ENCODE results near the gene FCN1. TPM values are rescaled to one million over a fixed set of nuclear protein-coding genes. Genes with fewer than 3 reads are reported as not detected.
"Not testable (repeated sequence)": the region's sequence is repeated elsewhere in the genome, so short reads cannot be mapped to it uniquely, and the experiment has no call there.

The FCN1 gene
- total RNA-seq, 1 donor from 2014 or later, result not detected

DNA sequence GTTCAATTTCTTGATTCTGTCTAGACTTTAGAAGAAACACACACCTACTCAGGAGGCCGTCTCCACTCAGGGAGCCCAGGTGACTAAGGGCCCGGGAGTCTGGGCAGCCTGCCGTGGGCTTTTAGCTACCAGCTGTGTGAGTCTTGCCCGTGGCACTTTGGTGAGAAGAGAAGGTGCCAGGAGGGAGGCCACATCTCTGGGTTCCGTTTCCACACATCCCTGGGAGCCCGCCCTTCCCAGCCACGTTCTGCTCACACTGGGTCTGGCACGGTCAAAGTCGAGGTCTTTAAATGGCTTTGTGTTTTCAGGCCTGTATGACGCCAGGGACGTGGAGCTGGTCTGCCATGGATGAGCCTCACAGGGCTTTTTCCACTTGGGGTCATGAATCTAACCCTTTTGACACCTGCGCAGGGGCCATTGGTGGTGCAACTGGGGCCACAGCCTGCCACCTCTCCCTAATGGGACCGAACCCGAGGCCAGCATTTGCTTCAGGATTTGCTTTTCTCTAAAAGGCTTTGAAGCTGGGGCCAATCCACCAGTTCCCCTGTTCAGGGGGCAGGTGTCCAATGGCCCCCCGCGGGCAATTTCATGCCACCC, 54.3 kb downstream of the FCN1 start:
- no peak overlapping the region for H3K4me3 Mint-ChIP-seq (ENCODE audit: unreplicated experiment)
- peaks cover 2% of the 10 kb centered on the region for H3K27me3 Mint-ChIP-seq (ENCODE audit: unreplicated experiment)
- peaks cover 1% of the 10 kb centered on the region for H3K36me3 Mint-ChIP-seq (ENCODE audit: unreplicated experiment)
- H3K9me3 Mint-ChIP-seq (ENCODE audit: unreplicated experiment), result peaks cover 13% of the 10 kb centered on the region
- H3K4me1 Mint-ChIP-seq (ENCODE audit: unreplicated experiment), result peaks cover 6% of the 10 kb centered on the region
- TF ChIP-seq, protein P1, sequence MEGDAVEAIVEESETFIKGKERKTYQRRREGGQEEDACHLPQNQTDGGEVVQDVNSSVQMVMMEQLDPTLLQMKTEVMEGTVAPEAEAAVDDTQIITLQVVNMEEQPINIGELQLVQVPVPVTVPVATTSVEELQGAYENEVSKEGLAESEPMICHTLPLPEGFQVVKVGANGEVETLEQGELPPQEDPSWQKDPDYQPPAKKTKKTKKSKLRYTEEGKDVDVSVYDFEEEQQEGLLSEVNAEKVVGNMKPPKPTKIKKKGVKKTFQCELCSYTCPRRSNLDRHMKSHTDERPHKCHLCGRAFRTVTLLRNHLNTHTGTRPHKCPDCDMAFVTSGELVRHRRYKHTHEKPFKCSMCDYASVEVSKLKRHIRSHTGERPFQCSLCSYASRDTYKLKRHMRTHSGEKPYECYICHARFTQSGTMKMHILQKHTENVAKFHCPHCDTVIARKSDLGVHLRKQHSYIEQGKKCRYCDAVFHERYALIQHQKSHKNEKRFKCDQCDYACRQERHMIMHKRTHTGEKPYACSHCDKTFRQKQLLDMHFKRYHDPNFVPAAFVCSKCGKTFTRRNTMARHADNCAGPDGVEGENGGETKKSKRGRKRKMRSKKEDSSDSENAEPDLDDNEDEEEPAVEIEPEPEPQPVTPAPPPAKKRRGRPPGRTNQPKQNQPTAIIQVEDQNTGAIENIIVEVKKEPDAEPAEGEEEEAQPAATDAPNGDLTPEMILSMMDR (IDR thresholded peaks at IDR 0.05), result no peak
- no peak overlapping the region for H3K27ac Mint-ChIP-seq (ENCODE audit: unreplicated experiment)
- peak; percentile 68 for DNase-seq (ENCODE audit: extremely low spot score, unreplicated experiment)

DNA sequence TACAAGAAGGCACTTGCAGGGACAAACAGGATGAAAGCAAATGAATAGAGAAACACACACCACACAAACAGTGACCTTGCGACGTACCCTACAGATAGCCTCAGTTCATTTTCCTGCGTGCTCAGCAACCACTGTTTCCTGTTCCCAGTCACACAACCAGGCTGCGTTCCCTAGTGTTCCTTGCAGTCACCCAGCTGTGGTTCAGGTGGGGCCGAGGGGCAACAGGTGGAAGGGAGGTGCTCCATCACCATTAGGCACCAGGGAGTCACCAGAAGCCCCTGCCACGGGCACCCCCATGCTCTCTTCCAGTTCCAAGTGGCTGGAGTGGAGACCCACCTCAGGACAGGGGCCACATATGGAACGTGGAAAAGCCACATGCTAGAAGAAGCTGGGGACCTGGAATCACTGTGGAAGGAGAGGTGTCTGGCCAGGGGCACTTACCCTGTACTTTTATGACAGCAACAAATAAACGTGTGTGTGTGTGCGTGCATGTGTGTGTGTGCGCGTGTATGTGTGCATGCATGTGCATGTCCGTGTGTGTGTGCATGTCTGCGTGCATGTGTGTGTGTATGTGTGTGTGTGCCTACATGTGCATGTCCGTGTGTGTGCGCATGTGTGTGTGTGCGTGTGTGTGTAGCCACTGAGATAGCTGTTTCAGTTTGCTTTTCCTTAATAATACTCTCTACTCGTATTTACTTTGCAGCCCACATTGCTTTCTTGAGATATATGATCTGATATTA, 55.9 kb downstream of the FCN1 start:
- Mint-ChIP-seq H3K27ac (ENCODE audit: unreplicated experiment) (no peak overlapping the region), H3K9me3 (ENCODE audit: unreplicated experiment) (peaks cover 19% of the 10 kb centered on the region)
- TF ChIP-seq, protein P1 (IDR thresholded peaks at IDR 0.05), result no peak

DNA sequence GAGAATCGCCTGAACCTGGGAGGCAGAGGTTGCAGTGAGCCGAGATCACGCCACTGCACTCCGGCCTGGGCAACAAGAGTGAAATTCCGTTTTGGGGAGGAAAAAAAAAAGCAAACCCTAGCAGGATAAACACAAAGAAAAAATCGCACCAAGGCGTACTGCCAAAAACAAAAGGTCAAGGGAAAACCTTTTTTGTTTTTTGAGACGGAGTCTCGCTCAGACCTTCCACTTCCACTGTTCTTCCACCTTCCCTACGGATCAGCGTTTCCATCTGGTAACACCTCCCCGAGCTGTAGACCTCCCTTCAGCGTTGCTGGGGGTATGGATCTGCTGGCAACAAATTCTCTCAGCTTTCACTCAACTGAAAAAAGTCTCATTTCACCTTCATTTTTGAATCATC, 57.2 kb downstream of the FCN1 start:
- DNase-seq (ENCODE audit: extremely low spot score, unreplicated experiment), result no peak
- Mint-ChIP-seq H3K36me3 (ENCODE audit: unreplicated experiment) (peaks cover 1% of the 10 kb centered on the region), H3K9me3 (ENCODE audit: unreplicated experiment) (peaks cover 20% of the 10 kb centered on the region), H3K27me3 (ENCODE audit: unreplicated experiment) (no peaks in the 10 kb centered on the region), H3K4me3 (ENCODE audit: unreplicated experiment) (no peak overlapping the region), H3K4me1 (ENCODE audit: unreplicated experiment) (peaks cover 6% of the 10 kb centered on the region), H3K27ac (ENCODE audit: unreplicated experiment) (no peak overlapping the region)
- TF ChIP-seq, protein P1 (IDR thresholded peaks at IDR 0.05), result no peak

More for the DNA sequence above, 55.9 kb downstream of the FCN1 start:
- no peak for DNase-seq (ENCODE audit: extremely low spot score, unreplicated experiment)
- Mint-ChIP-seq H3K27me3 (ENCODE audit: unreplicated experiment) (no peaks in the 10 kb centered on the region), H3K4me3 (ENCODE audit: unreplicated experiment) (no peak overlapping the region), H3K36me3 (ENCODE audit: unreplicated experiment) (peaks cover 1% of the 10 kb centered on the region), H3K4me1 (ENCODE audit: unreplicated experiment) (peaks cover 6% of the 10 kb centered on the region)

DNA sequence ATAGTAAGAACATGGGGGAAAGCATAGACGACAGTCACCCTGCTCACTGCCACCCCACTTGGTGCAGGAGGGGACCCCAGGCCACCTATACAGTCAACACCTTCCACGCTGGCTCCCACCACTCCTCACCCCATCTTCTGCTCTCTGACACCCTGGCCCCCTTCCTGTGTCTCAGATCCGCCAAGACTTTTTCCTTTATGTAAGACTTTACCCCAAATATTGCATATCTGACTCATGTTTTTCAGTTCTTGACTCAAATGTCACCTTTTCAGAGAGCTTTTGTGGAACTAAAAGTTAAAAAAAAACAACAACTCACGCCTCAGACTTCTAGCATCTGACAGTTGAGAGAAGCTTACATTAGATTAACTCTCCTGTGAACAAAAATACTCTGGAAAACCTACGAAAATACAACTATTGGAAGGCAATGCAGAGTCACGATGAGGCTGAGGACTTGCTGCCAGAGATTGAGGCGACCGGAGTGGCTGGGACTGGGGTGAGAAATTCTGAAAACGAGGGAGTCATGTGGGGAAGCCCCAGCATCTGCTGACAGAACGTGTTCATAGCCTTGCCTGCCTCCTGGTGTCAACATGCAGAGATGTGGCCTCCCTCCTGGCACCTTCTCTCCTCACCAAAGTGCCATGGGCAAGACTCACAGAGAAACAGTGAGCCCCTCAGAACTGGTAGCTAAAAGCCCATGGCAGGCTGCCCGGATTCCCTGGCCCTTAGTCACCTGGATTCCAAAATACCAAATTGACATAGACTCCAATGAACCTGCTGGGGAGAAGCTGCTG, 59.5 kb downstream of the FCN1 start:
- peak; percentile 51 for DNase-seq (ENCODE audit: extremely low spot score, unreplicated experiment)
- H3K27me3 Mint-ChIP-seq (ENCODE audit: unreplicated experiment), result no peaks in the 10 kb centered on the region
- H3K9me3 Mint-ChIP-seq (ENCODE audit: unreplicated experiment), result peaks cover 20% of the 10 kb centered on the region

DNA sequence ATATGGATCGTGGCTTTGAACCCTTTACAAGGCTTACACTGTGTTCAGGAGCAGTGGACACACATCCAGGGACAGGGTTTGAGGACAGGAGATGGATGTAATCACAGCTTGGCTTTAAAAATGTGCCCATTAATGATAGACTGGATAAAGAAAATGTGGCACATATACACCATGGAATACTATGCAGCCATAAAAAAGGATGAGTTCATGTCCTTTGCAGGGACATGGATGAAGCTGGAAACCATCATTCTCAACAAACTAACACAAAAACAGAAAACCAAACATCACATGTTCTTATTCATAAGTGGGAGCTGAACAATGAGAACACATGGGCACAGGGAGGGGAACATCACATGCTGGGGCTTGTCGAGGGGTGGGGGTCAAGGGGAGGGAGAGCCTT, 60.3 kb downstream of the FCN1 start:
- not testable (repeated sequence) for H3K27ac Mint-ChIP-seq (ENCODE audit: unreplicated experiment); H3K4me1 Mint-ChIP-seq (ENCODE audit: unreplicated experiment); DNase-seq (ENCODE audit: extremely low spot score, unreplicated experiment); H3K36me3 Mint-ChIP-seq (ENCODE audit: unreplicated experiment); H3K27me3 Mint-ChIP-seq (ENCODE audit: unreplicated experiment); H3K4me3 Mint-ChIP-seq (ENCODE audit: unreplicated experiment)
- H3K9me3 Mint-ChIP-seq (ENCODE audit: unreplicated experiment), result peaks cover 20% of the 10 kb centered on the region

More for the DNA sequence above, 59.5 kb downstream of the FCN1 start:
- Mint-ChIP-seq H3K36me3 (ENCODE audit: unreplicated experiment) (peaks cover 1% of the 10 kb centered on the region), H3K4me1 (ENCODE audit: unreplicated experiment) (no peaks in the 10 kb centered on the region), H3K4me3 (ENCODE audit: unreplicated experiment) (no peak overlapping the region), H3K27ac (ENCODE audit: unreplicated experiment) (no peak overlapping the region)
- TF ChIP-seq, protein P1 (IDR thresholded peaks at IDR 0.05), result no peak

Measured in osteocyte (in vitro differentiated cells).